ENCODE data around the gene APOO.

APOO gene

DNA sequence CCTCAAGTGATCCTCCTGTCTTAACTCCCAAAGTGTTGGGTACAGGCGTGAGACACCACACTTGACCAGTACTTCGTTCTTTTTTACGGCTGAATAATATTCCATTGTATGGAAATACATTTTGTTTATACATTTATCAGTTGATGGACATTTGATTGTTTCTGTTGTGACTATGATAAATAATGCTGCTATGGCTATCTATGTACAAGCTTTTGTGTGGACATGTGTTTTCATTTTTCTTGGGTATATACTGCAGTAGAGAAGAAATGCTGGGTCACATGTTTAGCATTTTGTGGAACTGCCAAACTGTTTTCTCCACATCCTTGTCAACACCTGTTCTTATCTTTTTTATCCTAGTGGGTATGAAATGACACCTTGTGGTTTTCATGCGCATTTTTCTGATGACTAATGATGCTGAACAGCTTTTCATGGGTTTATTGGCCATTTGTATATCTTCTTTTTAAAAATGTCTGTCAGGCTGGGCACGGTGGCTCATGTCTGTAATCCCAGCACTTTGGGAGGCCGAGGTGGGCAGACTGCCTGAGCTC lies 87.4 kb downstream of the APOO start:
- Histone ChIP-seq H3K36me3 (ENCODE audit: control insufficient read depth, insufficient read depth, low read length) (no peaks in the 10 kb centered on the region), H3K4me3 (replicated peaks; ENCODE audit: low read depth, low read length) (no peak overlapping the region), H3K27me3 (replicated peaks; ENCODE audit: control insufficient read depth, insufficient read depth, low read length) (no peaks in the 10 kb centered on the region)
- TF ChIP-seq, protein P1, sequence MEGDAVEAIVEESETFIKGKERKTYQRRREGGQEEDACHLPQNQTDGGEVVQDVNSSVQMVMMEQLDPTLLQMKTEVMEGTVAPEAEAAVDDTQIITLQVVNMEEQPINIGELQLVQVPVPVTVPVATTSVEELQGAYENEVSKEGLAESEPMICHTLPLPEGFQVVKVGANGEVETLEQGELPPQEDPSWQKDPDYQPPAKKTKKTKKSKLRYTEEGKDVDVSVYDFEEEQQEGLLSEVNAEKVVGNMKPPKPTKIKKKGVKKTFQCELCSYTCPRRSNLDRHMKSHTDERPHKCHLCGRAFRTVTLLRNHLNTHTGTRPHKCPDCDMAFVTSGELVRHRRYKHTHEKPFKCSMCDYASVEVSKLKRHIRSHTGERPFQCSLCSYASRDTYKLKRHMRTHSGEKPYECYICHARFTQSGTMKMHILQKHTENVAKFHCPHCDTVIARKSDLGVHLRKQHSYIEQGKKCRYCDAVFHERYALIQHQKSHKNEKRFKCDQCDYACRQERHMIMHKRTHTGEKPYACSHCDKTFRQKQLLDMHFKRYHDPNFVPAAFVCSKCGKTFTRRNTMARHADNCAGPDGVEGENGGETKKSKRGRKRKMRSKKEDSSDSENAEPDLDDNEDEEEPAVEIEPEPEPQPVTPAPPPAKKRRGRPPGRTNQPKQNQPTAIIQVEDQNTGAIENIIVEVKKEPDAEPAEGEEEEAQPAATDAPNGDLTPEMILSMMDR (IDR thresholded peaks at IDR 0.05; ENCODE audit: insufficient read depth, low read length, poor library complexity, severe bottlenecking): no peak
- DNase-seq (ENCODE audit: extremely low read depth, insufficient read length): no peak

DNA sequence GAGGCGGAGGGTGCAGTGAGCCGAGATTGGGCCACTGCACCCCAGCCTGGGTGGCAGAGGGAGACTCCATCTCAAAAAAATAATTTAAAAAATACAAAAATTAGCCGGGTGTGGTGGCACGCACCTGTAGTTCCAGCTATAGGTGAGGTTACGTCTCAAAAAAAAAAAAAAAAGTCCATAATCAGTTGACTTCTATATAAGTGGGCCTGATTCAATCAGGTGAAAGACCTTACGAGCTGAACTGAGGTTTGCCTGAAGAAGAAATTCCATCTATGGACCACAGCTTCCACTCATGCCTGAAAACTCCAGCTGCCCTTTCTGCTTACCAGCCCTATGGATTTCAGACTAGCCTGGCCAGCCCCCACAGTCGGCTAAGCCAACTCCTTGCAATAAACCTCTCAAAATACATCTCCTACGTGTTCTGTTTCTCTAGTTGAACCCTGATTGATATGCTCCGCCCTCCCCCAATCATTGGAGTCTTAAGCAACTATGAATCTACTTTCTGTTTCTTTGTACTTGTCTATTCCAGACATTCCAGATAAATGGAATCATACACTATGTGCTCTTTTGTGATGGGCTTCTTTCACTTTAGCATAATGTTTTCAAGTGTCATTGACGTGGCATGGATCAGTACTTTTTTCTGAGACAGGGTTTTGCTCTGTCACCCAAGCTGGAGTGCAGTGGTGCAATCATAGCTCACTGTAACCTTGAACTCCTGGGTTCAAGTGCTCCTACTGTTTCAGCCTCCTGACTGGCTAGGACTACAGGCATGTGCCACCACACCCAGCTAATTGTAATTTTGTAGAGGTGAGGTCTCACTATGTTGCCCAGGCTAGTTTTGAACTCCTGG lies 88.1 kb downstream of the APOO start:
- H3K36me3 ChIP-seq (ENCODE audit: control insufficient read depth, insufficient read depth, low read length): no peaks in the 10 kb centered on the region
- DNase-seq (ENCODE audit: extremely low read depth, insufficient read length): no peak
- TF ChIP-seq, protein P1 (IDR thresholded peaks at IDR 0.05; ENCODE audit: insufficient read depth, low read length, poor library complexity, severe bottlenecking): no peak
- H3K27me3 ChIP-seq (replicated peaks; ENCODE audit: control insufficient read depth, insufficient read depth, low read length): no peaks in the 10 kb centered on the region
- no peak overlapping the region for H3K4me3 ChIP-seq (replicated peaks; ENCODE audit: low read depth, low read length)

DNA sequence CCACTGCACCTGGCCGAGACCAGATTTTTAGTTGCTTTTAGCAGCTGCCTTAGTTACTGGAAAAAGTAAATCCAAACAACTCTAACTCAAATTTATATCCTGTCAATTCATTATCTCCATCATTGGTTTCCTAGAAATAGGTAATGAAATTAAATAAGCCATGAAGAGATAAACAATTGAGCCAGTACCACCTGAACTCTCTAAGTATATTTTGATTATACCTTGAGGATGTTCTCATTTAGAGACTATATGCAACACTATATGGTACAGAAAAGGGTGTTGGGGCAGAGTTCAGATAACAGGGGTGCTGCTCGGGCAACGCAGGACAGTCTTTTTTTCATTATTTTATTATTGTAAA lies 89.8 kb downstream of the APOO start:
- Histone ChIP-seq H3K36me3 (ENCODE audit: control insufficient read depth, insufficient read depth, low read length) (no peaks in the 10 kb centered on the region), H3K27me3 (replicated peaks; ENCODE audit: control insufficient read depth, insufficient read depth, low read length) (no peaks in the 10 kb centered on the region), H3K4me3 (replicated peaks; ENCODE audit: low read depth, low read length) (no peak overlapping the region)
- DNase-seq (ENCODE audit: extremely low read depth, insufficient read length): no peak
- TF ChIP-seq, protein P1 (IDR thresholded peaks at IDR 0.05; ENCODE audit: insufficient read depth, low read length, poor library complexity, severe bottlenecking): no peak

DNA sequence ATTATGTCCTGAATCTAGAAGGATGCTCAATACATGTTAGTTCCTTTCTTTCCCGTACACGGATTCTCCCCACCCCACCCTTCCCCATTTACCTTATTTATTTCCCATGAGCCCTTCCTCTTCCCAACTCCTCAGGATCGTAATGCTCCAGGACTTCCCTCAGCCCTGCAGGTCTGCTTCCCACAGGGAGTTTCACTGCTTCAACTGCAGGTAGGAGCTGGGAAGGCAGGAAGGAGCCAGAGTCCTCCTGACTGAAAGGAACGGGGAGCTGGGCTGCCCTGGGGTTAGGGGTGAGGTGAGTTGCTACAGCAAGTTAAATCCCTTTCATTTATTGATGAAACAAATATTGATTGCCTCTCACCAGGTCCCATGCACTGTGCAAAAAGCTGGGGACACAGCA lies 91.6 kb downstream of the APOO start:
- Histone ChIP-seq H3K4me3 (replicated peaks; ENCODE audit: low read depth, low read length) (no peak overlapping the region), H3K27me3 (replicated peaks; ENCODE audit: control insufficient read depth, insufficient read depth, low read length) (no peaks in the 10 kb centered on the region), H3K36me3 (ENCODE audit: control insufficient read depth, insufficient read depth, low read length) (no peaks in the 10 kb centered on the region)
- TF ChIP-seq, protein P1 (IDR thresholded peaks at IDR 0.05; ENCODE audit: insufficient read depth, low read length, poor library complexity, severe bottlenecking): no peak
- DNase-seq (ENCODE audit: extremely low read depth, insufficient read length): no peak

DNA sequence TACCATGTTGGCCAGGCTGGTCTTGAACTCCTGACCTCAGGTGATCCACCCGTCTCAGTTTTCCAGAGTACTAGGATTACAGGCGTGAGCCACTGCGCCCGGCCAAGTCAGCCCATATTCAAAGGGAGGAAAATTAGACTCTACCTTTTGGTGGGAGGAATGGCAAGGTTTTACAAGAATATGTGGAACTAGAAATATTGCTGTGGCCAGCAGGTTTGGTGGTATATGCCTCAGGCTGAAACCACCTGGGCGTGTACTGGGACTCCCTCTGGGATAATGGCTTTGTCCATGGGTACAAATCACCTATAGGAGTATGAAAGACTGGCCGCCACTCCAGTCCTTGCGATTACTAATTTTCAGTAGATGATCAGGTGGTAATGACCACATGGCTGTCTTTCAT lies 92.4 kb downstream of the APOO start:
- no peak for DNase-seq (ENCODE audit: extremely low read depth, insufficient read length)
- H3K36me3 ChIP-seq (ENCODE audit: control insufficient read depth, insufficient read depth, low read length): no peaks in the 10 kb centered on the region
- TF ChIP-seq, protein P1 (IDR thresholded peaks at IDR 0.05; ENCODE audit: insufficient read depth, low read length, poor library complexity, severe bottlenecking): no peak
- no peaks in the 10 kb centered on the region for H3K27me3 ChIP-seq (replicated peaks; ENCODE audit: control insufficient read depth, insufficient read depth, low read length)
- no peak overlapping the region for H3K4me3 ChIP-seq (replicated peaks; ENCODE audit: low read depth, low read length)
